ENCODE data around the gene CDK5.

GRCh38 chr7:151085691-151086620, 28.3 kb upstream of the CDK5 start, which contains the start of gene AGAP3:
- TF ChIP-seq CTCF (conservative IDR thresholded peaks at IDR 0.05 in 1 of 2, IDR thresholded peaks at IDR 0.05 in 1 of 2; ENCODE audit: low read depth in 1 of 2, low read length in 2 of 2): no peak
- no peak for TF ChIP-seq EZH2 (IDR thresholded peaks at IDR 0.05; ENCODE audit: low read length, missing control alignments)

All from fibroblast of lung (primary cell).